PC-9 (cell line): ENCODE results near the gene BAHD1.

Source experiments
- CTCF ChIP-seq: fragments of 200-600 bp; sonication (generic); conservative IDR thresholded peaks from 2 replicates; pipeline ENCODE4 v1.6.1; 2017; ENCODE audit warnings: mixed run types, antibody characterized with exemption, mild to moderate bottlenecking, moderate library complexity
- EZH2 ChIP-seq: fragments of 200-600 bp; sonication (generic); IDR thresholded peaks from 2 replicates; pipeline ENCODE4 v1.8.0; 2017; ENCODE audit warnings: antibody characterized with exemption, low read depth

DNA sequence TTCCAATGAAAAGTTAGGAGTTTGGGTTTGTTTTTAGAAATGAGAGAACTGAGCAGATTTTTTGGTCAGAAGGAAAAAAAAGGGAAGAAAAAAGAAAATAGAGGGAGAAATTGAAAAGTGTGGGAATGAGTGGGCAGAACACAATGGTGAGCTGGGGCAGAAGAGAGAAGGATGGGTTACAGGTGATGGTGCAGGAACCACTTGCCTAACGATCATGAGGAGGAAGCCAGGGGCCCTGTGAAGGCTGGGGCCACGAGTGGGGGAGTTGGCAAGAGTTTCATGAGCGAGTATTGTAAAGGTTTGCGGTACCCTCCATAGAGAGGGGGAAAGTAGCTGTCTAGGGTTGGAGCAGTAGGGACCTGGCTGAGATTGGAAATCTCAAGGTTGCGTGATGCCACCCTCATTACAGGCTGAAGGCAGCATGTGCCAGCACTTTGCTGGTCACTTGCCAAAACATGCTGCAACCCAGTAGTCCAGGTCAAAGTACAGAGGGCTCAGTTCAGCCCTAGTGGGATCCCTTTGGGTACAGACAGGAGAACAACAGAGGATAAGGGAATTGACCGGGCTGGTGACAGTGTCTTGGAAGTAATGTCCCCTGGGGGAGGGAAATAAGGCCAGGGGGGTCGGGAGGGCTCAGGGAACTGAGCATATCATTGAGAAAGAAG is 28.5 kb upstream of the BAHD1 start:
- no peak for TF ChIP-seq CTCF
- TF ChIP-seq EZH2: no peak
